Measurements from ENCODE around the gene PER3.

The PER3 gene

DNA sequence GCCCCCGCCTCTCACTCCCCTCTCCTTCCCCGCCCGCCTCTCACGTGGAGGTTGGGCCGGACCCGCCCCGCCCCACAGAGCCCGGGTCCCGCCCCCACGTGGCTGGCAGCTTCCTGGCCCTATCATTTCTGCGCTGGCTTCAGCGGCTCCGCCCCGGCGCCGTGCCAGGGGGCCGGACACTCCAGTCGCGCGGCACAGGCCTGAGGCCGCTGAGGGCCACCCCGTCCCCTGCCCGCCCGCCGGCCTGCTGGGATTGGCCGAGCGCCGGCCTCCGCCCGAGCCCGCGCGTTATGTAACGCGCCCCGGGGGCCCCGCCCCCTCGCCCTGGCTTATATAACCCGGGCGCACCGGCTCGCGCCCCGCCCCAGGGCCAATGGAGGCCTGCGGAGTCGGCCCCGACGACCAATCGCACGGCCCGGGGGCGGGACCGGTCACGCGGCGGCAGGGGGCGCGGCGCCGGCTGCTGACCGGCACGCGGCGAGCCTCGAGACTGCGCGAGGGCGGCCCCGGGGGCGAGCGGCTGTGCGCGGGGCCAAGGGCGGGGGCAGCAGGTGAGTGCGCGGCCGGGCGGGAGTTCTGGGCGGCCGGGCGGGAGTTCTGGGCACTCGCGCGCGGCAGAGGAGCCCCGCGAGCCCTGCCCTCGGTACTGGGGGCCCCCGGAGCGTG is at the start of gene PER3:
Gene PER3, plus strand, starts transcription at position 466 of the 666 bp plus-strand sequence. CDS start 587 bp downstream, outside the sequence.
- DNase-seq (ENCODE audit: low read depth): peak; percentile 96

GRCh38 chr1:7738044-7738443 is 46.0 kb upstream of the PER3 start:
- no peak for DNase-seq (ENCODE audit: low read depth)

DNA sequence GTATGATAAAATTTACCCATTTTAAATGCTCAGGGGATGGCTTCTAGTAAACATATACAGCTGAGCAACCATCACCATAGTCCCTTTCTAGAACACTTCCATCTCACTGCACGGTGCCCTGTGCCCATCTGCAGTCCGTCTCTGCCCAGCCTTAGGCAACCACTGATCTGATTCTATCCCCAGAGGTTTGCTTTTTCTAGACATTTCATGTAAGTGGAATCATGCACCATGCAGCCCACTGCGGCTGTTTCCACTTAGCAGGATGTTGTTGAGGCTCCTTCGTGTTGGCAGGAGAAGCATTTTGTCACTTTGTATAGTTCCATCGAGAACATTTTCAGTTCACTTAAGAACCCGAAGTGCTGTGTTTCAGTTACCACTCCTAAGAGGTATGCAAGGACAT is 40.7 kb upstream of the PER3 start:
- DNase-seq (ENCODE audit: low read depth): no peak

- no peak for DNase-seq (ENCODE audit: low read depth)
These were observed 39.2 kb upstream of the PER3 start for GRCh38 chr1:7744882-7745281.

DNA sequence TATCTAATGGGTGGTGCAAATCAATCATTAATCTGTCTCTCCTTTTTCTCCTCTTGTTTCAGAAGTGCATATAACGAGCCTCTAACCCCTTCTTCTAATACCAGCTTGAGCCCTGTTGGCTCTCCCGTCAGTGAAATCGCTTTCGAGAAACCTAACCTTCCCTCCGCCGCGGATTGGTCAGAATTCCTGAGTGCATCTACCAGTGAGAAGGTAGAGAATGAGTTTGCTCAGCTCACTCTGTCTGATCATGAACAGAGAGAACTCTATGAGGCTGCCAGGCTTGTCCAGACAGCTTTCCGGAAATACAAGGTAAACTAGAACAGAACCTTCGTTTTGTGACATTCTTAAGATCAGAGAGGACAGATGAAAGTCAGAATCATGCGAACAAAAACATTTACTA is 38.3 kb upstream of the PER3 start:
- no peak for DNase-seq (ENCODE audit: low read depth)

GRCh38 chr1:7747605-7748004 is 36.5 kb upstream of the PER3 start:
- no peak for DNase-seq (ENCODE audit: low read depth)

- DNase-seq (ENCODE audit: low read depth): no peak
These were observed 35.0 kb upstream of the PER3 start for GRCh38 chr1:7749126-7749525.

- no peak for DNase-seq (ENCODE audit: low read depth)
These were observed 32.9 kb upstream of the PER3 start for GRCh38 chr1:7751174-7751573.

DNA sequence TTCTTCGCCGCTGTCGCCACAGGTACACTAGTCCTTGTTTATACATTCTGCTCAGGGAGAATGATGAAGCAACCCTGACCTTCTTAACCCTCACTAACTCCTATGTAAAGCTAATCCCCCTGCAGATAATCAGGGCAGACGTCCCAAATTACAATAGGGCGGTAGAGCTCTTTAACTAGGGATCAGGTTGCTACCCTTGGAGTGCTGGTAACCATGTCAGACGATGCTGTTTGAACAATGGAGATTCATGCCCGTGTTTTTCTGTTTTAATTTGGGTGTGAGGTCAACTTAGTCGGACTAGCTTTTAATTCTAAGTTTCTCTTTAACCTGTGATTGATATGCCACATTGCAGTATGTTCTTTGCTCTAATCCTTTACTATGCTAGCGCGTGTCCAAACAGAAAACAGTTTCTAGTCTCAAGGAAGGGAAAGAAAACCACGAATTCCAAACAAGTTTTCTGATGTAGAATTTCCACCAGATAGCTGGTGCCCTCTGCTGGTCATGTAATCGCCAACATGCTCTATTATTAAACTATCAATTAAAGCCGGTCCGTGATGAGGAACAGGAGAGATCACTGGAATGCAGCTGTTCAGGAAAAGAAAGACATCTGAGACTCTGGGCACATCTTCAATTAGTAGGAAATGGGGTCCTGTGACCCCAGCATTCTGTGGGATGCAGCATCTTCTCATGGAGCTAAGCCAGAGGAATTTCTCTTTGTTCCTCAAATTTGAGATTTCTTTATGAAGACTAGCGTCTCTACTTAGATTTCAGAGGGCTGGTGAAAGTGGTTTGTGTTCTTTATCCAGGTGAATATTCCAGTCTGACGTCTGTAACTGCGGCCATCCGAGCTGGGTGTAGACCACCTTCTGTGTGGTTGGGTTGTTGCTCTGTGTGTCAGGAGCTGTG is 31.3 kb upstream of the PER3 start:
- peak; percentile 68 for DNase-seq (ENCODE audit: low read depth)

DNA sequence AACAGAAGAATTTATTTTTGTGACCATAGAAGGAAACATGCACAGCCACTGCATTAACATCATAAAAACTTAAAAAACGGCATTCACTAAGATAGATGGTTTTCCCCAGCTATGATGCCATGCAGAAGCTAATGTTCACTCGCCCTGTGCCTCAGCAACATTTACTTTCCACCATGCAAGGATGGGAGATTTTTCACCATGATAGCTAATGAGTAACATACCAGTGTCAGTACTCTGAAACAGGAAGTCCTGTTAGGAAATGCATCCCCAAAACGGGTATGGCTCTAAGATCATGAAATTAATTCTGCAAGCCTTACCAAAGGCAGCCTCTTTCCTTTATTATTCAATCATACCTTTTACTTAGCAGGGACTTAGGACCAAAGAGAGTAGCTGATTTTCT is 30.4 kb upstream of the PER3 start:
- no peak for DNase-seq (ENCODE audit: low read depth)

DNA sequence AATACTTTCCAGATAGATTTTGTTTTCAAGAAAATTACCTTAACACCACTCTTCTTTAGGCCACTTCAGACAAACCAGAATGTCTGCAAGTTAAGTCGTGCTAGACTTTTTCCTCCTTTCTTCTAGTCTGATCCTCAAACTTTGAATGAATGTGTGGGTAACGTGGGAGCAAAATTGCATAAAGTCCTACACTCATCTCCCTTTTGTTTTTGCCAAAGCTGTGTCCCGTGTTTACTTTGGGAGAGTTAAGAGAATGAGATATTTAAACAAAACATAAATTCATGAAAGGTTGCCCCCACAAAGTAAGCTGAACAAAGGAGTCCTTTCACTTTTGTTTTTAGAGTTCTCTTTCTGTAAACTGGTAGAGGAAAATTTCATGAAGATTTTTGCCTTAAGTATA is 29.9 kb upstream of the PER3 start:
- no peak for DNase-seq (ENCODE audit: low read depth)

DNA sequence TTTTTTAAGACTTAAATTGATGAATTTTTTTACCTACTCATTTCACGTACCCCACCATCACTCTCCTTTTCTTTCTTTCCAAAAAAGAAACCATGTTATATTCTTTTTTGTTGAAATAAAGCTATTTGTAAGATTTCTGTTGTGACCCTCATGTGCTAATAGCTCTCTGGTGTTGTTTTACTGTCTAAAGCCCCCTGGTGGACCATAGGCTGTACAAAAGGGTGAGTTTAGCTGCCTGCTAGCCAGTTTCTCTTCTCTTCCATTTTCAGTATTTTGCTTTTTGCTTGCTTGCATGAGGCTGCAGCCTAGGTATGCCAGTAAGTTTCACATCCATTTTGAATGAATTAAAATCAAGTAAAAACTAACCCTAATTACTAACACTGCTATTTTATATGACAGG is 28.6 kb upstream of the PER3 start:
- peak; percentile 18 for DNase-seq (ENCODE audit: low read depth)

DNA sequence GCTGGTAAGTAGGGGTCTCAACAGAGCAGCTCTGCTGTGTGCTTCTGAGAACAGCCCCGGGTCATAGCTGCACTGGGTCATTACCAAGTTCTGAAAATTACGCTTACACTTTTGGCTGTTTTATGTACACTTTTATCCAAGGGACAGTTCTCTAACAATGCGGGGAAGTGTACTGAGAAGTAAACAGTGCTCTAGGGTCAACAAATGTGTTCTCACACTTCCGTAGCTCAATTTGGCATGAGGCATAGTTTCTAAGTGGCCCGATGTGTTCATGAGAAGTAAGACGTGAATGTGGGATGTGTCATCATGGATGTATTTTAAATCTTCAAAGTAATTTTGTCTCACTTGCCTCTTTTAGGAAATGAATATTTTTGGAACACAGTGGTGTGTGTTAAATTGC is 23.8 kb upstream of the PER3 start:
- no peak for DNase-seq (ENCODE audit: low read depth)

- no peak for DNase-seq (ENCODE audit: low read depth)
These were observed 23.0 kb upstream of the PER3 start for GRCh38 chr1:7761103-7761502.

DNA sequence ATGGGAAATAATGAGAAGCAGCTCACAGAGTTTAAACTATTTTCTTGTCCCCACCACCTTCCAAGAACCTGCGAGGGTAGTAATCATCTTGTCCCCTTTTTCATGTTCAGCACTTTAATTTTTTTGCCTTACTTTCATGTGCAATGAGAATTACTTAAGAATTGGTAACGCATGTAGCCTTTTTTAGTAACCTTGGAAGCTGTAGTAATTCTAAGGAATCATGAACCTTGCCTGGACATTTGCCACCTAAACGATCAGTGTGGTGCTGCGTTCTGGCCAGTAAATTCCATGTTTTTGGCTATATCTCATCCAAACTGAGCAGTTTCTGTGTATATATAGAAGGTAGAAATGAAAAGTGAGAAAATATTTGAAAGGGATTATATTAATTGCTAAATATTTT is 16.9 kb upstream of the PER3 start:
- DNase-seq (ENCODE audit: low read depth): no peak

GRCh38 chr1:7768583-7768982 is 15.5 kb upstream of the PER3 start:
- DNase-seq (ENCODE audit: low read depth): no peak

DNA sequence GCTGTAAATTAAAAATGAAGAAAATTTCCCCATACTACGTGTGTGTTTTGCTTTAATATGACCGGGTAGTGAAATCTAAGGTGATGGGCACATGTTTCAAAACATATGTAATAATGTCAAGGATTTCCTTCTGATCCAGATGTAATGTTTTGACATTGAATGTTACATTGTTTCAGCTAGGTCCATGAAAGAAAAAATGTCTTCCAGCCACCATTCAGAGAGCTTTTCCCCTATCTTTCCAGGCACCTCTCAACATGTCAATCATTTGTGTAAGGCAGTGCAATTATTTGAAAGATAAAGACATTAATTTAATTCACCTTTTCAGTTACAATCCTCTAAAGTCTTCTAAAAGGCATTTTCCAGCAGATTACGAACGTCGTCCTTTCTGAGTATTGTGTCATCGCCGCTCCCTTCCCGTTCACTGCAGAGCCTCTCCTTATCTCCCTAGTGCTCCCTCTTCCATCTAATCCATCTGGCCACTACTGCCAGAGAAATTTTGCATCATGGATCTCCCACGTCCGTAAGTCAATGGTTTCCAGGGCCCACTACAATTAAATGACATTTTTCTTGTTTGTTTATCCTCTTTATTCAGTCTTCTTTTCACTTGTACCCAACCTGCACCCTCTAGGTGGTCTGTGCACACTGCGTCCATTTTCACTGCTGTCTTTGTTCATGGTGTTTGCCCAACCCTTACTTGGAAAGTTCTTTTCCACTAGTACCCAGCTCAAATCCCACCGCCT is 14.2 kb upstream of the PER3 start:
- DNase-seq (ENCODE audit: low read depth): no peak

GRCh38 chr1:7770669-7770996 is 13.5 kb upstream of the PER3 start:
- no peak for DNase-seq (ENCODE audit: low read depth)

GRCh38 chr1:7770997-7771822 is 12.9 kb upstream of the PER3 start, which contains the start of gene VAMP3:
Gene VAMP3 (plus strand): TSS chr1:7771296. CDS start chr1:7771384, 88 bp downstream.
- DNase-seq (ENCODE audit: low read depth): peak; percentile 74

GRCh38 chr1:7771823-7772299 is 12.2 kb upstream of the PER3 start:
- DNase-seq (ENCODE audit: low read depth): peak; percentile 45

DNA sequence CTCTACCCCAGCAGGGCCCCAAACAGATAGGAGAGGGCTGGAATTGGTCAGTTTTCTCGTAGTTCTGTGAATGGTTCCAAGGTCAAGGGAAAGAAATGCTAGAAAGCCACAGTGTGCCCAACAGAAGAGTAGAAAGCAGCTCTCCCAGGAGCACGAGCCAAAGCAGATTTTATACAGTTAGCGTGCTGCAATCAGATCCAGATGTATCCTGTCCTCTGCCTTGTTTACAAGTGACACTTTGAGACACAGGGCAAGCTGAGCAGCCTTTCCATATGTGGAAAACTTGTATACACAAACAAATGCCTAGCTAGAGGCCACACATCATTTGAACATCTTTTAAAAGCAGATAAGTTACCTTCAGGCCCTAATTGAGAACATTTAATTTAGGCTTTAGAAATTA is 6.5 kb upstream of the PER3 start:
- no peak for DNase-seq (ENCODE audit: low read depth)

GRCh38 chr1:7778133-7778628 is 5.9 kb upstream of the PER3 start:
- DNase-seq (ENCODE audit: low read depth): no peak
